ENCODE results near the gene HNRNPA2B1.

HNRNPA2B1 gene

GRCh38 chr7:26141077-26141476 lies 59.5 kb downstream of the HNRNPA2B1 start:
- no peak for DNase-seq

- no peak for DNase-seq
Measured at GRCh38 chr7:26140380-26140779, 60.2 kb downstream of the HNRNPA2B1 start.

Measured in NCI-H2081 (cell line).